Adipocyte (in vitro differentiated cells): ENCODE measurements around the gene ATP5F1A.
A peak's percentile ranks its signal among the peaks of the same experiment; 100 is the strongest.
"Not testable (repeated sequence)": the region's sequence is repeated elsewhere in the genome, so short reads cannot be mapped to it uniquely, and the experiment has no call there.

Experiments used
- DNase-seq: peaks from one replicate; pipeline ENCODE4 v3.0.0-alpha.2; 2015; ENCODE audit warnings: low read depth
- H3K27me3 ChIP-seq: replicated peaks from 2 replicates; pipeline ENCODE4 v1.7.0; 2013; ENCODE audit warnings: mild to moderate bottlenecking, low read length, moderate library complexity; ENCODE audit not compliant: control insufficient read depth, insufficient read depth
- H3K36me3 ChIP-seq: 2 replicates; pipeline ENCODE4 v1.7.0; 2013; ENCODE audit warnings: low read length, mild to moderate bottlenecking, moderate library complexity; ENCODE audit not compliant: control insufficient read depth, insufficient read depth, severe bottlenecking
- H3K4me1 ChIP-seq: 2 replicates; pipeline ENCODE4 v1.7.0; 2013; ENCODE audit warnings: mild to moderate bottlenecking, low read length, moderate library complexity; ENCODE audit not compliant: control insufficient read depth, insufficient read depth
- H3K4me3 ChIP-seq: 2 replicates; pipeline ENCODE4 v1.7.0; 2013; ENCODE audit warnings: mild to moderate bottlenecking, low read length, moderate library complexity
- H3K9ac ChIP-seq: 2 replicates; pipeline ENCODE4 v1.7.0; 2013; ENCODE audit warnings: mild to moderate bottlenecking, low read length, moderate library complexity
- H3K9me3 ChIP-seq: 2 replicates; pipeline ENCODE4 v1.7.0; 2013; ENCODE audit warnings: mild to moderate bottlenecking, low read length, moderate library complexity; ENCODE audit not compliant: control insufficient read depth

ATP5F1A gene

DNA sequence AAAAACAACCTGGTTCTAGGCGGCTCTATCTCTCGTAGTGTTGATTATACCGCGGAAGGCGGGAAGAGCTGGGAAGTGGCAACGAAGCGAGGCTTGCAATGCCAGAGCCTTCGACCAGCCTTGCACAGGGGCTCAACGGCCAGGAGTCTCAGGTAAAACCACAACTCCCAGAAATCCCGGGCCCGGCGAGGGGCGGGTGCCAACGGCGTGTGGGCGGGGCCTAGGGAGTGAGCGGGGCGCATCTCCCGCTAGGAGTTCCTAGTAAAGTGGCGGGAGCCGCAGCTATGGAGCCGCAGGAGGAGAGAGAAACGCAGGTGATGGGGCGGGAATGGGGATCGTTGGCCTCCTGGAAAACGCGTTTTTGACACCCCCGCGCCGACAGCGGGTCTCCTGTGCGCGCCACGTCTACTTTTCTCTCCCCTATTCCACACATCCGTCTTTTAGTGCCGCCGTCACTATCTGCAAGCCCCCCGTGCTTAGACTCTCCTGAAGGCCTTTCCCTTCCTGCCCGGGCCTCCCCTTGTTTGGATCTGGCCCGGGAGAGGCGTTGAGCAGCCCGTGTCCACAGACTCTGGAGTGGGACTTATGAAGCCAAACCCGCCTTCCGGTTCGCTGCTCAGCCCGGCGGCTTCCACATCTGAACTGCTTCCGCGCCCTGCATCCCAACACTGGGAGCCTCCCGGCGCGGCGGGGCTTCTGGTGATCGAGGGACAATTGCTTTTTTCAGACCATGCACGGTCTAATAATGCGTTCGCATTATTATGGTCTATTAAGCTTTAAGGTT lies 6.2 kb upstream of the ATP5F1A start, which contains the start of gene HAUS1:
Gene HAUS1, plus strand, starts transcription at position 258 of the 784 bp plus-strand sequence. Its CDS starts 27 bp downstream, at position 285.
- DNase-seq = peak; percentile 90
- Histone ChIP-seq H3K4me1 (peaks cover 2% of the 10 kb centered on the region), H3K36me3 (peaks cover 3% of the 10 kb centered on the region), H3K4me3 (peak within 1 kb of the TSS; percentile 98), H3K9me3 (no peaks in the 10 kb centered on the region), H3K27me3 (no peaks in the 10 kb centered on the region), H3K9ac (peak within 1 kb of the TSS; percentile 93)

DNA sequence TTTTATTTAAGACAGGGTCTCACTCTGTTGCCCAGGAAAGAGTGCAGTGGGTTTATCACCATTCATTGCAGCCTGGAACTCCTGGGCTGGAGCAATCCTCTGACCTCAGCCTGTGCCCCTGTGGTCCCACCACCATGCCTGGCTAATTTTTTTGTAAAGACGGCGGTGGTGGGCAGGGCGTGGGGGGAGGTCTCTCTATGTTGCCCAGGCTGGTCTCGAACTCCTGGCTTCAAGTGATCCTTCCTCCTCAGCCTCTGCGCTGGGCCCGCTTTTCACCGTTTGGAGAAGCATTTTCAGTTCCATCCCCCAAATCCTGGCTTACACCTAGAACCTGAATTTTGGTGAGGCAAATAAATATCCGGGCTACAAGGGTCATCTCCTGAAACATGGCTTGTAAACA lies 1.4 kb upstream of the ATP5F1A start:
- H3K9ac ChIP-seq = no peak overlapping the region
- no peaks in the 10 kb centered on the region for H3K9me3 ChIP-seq
- DNase-seq = no peak
- H3K4me3 ChIP-seq = no peak overlapping the region
- peaks cover 4% of the 10 kb centered on the region for H3K36me3 ChIP-seq
- H3K4me1 ChIP-seq = peaks cover 23% of the 10 kb centered on the region
- H3K27me3 ChIP-seq = no peaks in the 10 kb centered on the region

DNA sequence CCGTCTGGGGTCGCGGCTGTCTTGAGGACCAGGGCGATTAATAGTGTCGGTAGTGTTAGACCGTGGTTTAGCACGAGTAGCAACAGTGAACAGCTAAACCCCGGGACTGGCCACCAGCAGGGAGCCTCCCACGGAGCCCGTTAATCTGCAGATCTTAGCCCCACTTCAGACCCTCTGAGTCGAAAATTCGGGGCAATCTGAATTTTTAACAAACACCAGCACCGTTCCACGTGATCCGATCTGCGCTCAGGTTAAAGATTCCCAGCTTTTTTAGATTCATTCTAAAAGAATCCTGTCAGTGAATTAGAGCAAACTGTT lies 479 bp upstream of the ATP5F1A start:
- Histone ChIP-seq H3K9ac (peak overlapping the region; percentile 99), H3K4me1 (peaks cover 23% of the 10 kb centered on the region), H3K9me3 (no peaks in the 10 kb centered on the region), H3K27me3 (no peaks in the 10 kb centered on the region), H3K36me3 (peaks cover 10% of the 10 kb centered on the region), H3K4me3 (peak overlapping the region; percentile 100)
- no peak for DNase-seq

DNA sequence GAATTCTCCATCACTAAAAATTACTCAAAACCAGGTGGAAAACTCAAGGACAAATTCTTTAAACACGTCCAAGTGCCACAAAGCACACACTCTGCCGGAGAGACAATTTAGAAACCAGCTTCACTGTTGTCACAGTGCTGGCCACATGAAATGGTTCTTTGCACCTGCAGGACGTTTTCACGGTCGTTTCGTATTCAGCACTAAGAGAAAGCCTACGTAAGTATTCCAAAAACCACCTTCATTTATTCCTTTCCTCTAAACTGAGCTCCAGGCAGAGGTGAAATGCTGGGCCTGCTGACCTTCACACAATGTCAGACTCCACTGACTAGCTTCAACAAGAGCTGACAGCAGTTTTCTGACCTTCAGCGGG lies 680 bp downstream of the ATP5F1A start:
- DNase-seq = no peak
- H3K9me3 ChIP-seq = no peaks in the 10 kb centered on the region
- H3K4me3 ChIP-seq = peak overlapping the region; percentile 100
- H3K36me3 ChIP-seq = peaks cover 22% of the 10 kb centered on the region
- peaks cover 23% of the 10 kb centered on the region for H3K4me1 ChIP-seq
- peak overlapping the region; percentile 99 for H3K9ac ChIP-seq
- H3K27me3 ChIP-seq = no peaks in the 10 kb centered on the region

DNA sequence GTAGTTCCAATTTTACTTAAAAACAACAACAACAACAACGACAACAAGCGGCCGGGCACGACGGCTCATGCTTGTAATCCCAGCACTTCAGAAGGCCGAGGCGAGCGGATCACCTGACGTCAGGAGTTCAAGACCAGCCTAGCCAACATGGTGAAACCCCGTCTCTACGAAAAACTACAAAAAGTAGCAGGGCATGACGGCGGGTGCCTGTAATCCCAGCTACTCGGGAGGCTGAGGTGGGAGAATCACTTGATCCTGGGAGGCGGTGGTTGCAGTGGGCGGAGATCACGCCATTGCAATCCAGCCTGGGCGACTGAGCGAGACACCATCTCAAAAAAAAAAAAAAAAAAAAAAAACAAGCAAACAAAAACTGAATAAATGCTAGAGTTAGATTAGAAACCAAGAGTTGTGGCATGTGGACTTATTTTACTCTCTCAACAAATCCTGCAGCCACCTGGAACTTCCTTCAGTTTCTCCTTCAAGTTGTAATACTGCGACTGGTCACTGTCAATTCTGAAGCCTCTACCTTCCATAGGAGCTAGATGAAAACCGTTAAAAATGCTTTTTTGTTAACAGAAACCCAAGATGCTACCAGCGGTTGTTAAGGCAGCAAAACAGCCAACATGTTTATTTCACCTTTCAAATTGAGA lies 1.3 kb downstream of the ATP5F1A start:
- Histone ChIP-seq H3K9me3 (no peaks in the 10 kb centered on the region), H3K9ac (peak overlapping the region; percentile 99), H3K36me3 (peaks cover 27% of the 10 kb centered on the region), H3K4me3 (peak overlapping the region; percentile 100), H3K27me3 (no peaks in the 10 kb centered on the region), H3K4me1 (peaks cover 23% of the 10 kb centered on the region)
- peak; percentile 24 for DNase-seq

DNA sequence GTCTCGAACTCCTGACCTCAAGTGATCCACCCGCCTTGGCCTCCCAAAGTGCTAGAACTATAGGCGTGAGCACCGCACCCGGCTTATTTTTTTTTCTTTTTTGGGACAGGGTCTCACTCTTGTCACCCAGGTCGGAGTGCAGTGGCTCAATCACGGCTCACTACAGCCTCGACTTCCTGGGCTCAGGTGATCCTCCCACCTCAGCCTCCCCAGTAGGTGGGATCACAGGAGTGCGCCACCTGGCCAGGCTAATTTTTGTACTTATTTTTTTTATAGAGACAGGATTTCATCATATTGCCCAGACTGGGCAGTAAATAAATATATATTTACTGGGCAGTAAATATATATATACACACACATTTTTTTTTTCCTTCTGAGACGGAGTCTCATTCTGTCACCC lies 2.6 kb downstream of the ATP5F1A start:
- Histone ChIP-seq H3K27me3 (no peaks in the 10 kb centered on the region), H3K9me3 (no peaks in the 10 kb centered on the region), H3K9ac (no peak overlapping the region), H3K4me1 (peaks cover 23% of the 10 kb centered on the region), H3K4me3 (no peak overlapping the region), H3K36me3 (peaks cover 39% of the 10 kb centered on the region)
- DNase-seq = no peak

DNA sequence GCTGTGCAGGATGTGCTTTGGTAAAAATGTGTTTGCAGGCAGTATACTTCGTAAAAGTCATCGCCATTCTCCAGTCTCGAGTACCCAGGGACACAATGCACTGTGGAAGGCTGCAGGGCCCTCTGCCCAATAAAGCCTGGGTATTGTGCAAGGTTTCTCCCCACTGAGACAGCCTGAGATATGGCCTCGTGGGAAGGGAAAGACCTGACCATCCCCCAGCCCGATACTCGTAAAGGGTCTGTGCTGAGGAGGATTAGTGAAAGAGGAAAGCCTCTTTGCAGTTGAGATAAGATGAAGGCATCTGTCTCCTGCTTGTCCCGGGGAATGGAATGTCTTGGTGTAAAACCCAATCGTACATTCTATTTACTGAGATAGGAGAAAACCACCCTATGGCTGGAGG lies 9.6 kb downstream of the ATP5F1A start:
- H3K4me3 ChIP-seq = not testable (repeated sequence)

DNA sequence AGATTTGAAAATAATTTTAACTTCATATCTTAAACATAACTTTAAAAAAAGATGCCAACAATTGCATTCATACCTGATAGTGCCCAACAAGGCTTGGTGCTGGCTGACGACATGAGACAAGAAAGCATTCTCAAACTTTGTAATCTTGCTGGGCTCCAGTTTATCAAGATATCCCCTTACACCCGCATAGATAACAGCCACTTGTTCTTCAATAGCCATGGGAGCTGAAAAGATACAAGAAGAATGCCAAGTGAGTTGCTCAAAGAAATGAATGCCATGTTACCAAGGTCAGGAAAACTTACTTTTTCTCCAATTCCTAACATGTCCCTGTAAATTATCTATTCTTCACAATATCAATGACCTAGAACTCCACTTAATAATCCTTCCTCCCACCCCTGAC lies 13.7 kb downstream of the ATP5F1A start:
- Histone ChIP-seq H3K27me3 (no peaks in the 10 kb centered on the region), H3K36me3 (peaks cover 96% of the 10 kb centered on the region), H3K9me3 (no peaks in the 10 kb centered on the region), H3K9ac (no peak overlapping the region), H3K4me3 (no peak overlapping the region), H3K4me1 (no peaks in the 10 kb centered on the region)
- DNase-seq = no peak

More for the DNA sequence above, 9.6 kb downstream of the ATP5F1A start:
- DNase-seq, H3K9me3 ChIP-seq, H3K9ac ChIP-seq, H3K4me1 ChIP-seq, H3K27me3 ChIP-seq: not testable (repeated sequence)
- peaks cover 99% of the 10 kb centered on the region for H3K36me3 ChIP-seq

DNA sequence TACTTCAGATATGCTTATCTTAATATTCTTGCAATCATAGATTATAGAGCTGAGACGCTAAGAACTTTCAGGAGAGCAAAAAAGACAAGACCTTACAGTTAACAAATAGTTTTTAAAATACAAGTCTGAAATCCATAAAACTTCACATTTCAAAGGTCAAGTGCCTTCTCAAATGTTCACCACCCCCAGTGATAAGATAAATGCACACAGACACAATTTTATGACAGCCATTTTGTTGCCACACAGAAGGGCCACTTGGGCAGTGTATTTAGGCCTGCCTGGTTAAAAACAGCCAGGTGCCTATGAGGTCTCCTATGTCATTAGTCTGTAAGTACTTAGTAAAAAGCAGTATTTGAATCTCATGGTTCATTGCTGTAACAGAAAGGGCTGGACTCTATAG lies 17.9 kb downstream of the ATP5F1A start:
- DNase-seq = no peak
- Histone ChIP-seq H3K4me3 (no peak overlapping the region), H3K27me3 (no peaks in the 10 kb centered on the region), H3K9ac (no peak overlapping the region), H3K4me1 (no peaks in the 10 kb centered on the region), H3K9me3 (no peaks in the 10 kb centered on the region), H3K36me3 (peaks cover 72% of the 10 kb centered on the region)

DNA sequence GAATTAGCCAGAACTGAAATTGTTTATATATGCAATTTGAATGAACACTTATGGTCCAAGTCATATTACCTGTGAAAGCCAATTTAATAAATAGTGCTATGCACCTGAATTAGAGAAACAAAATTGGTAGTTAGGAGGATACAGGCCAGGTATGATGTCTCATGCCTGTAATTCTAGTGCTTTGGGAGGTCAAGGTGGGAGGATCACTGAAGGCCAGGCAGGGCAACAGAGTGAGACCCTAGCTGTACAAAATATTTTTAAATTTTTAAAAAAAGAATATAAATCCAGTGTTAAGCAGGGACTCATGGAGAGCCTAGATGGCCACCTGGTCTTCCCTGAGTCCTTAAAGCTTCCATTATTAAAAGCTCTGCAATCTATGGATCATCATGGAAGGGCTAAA lies 18.8 kb downstream of the ATP5F1A start:
- Histone ChIP-seq H3K9me3 (no peaks in the 10 kb centered on the region), H3K9ac (no peak overlapping the region), H3K4me1 (no peaks in the 10 kb centered on the region), H3K4me3 (no peak overlapping the region), H3K27me3 (no peaks in the 10 kb centered on the region), H3K36me3 (peaks cover 64% of the 10 kb centered on the region)
- no peak for DNase-seq

DNA sequence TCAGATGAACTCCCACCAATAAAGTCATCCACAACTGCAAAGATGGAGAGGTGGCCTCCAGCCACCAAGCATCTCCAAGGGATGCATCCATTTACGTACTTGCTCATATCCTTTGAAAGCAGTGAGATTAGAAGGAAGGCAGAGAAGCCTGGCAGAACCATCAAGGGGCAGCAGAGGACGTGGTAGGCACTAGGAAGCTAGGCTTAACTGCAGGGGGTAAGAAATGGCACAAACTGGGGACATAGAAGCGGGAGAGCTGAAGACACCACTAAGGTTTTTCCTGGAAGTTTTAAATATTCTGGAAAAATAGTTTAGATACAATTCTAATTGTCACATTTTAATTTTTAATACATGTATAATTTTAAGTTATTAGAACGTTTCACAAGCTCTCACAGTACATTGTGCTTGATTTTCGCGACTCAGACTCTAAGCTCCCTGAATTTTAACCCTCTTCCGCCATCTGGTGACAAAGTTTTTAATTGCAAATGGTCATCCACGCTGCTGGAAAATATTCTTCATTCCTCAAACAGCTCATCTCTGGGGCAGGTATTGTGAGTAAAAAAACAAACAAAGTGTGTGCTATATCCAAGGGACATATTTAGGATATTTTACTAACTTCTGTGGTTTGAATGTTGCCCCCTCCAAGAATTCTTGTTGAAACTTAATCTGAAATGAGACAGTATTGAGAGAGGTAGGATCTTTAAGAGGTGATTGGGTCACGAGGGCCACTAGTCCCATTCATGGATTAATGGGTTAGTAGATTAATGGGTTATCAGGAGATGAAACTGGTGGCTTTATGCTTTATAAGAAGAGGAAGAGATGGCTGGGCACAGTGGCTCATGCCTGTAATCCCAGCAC lies 24.4 kb downstream of the ATP5F1A start:
- peaks cover 16% of the 10 kb centered on the region for H3K4me1 ChIP-seq
- H3K9me3 ChIP-seq = no peaks in the 10 kb centered on the region
- H3K4me3 ChIP-seq = no peak overlapping the region
- H3K27me3 ChIP-seq = no peaks in the 10 kb centered on the region
- peak; percentile 88 for DNase-seq
- H3K9ac ChIP-seq = no peak overlapping the region
- H3K36me3 ChIP-seq = peaks cover 12% of the 10 kb centered on the region
